AG04450 (cell line): ENCODE data around the gene MRPL12. TPM values are rescaled to one million over a fixed set of nuclear protein-coding genes. Genes with fewer than 3 reads are reported as not detected.

Source experiments
- CTCF ChIA-PET: fragments of 300-600, 350-600 bp; formaldehyde crosslinking; extraction: SDS; loops from one replicate; lab custom pipeline; 2022; ENCODE audit warnings: antibody characterized with exemption, inconsistent platforms; lab: Charles Lee
- POLR2A ChIA-PET: fragments of 350-600 bp; formaldehyde crosslinking; extraction: SDS; loops from one replicate; lab custom pipeline; 2021; ENCODE audit warnings: antibody characterized with exemption, inconsistent platforms; lab: Yijun Ruan, JAX
- DNase-seq: peaks from one replicate; pipeline ENCODE4 v3.0.0-alpha.2; 2011; ENCODE audit warnings: low read depth, low spot score
- H3K27ac ChIP-seq: one replicate; pipeline ENCODE4 v1.5.1; 2012; ENCODE audit warnings: low read depth, low read length, control low read depth
- H3K27me3 ChIP-seq: one replicate; pipeline ENCODE4 v1.6.0; 2012; ENCODE audit warnings: low read length; ENCODE audit not compliant: control insufficient read depth, insufficient read depth
- H3K4me3 ChIP-seq: 2 replicates; pipeline ENCODE4 v1.5.1; 2011; ENCODE audit warnings: mild to moderate bottlenecking, low read depth, low read length, control low read depth
- H3K9me3 ChIP-seq: 2 replicates; pipeline ENCODE4 v1.5.1; 2012; ENCODE audit warnings: low read length; ENCODE audit not compliant: control insufficient read depth, insufficient read depth
- CTCF ChIP-seq: IDR thresholded peaks from 2 replicates; pipeline ENCODE4 v1.5.1; 2011; ENCODE audit warnings: low read depth, low read length, control low read depth, inconsistent platforms
- polyA plus RNA-seq: library from polyadenylated mRNA; depleted of rRNA; stranded (reverse); fragments of >200 nt; gene quantifications from 2 replicates; pipeline ENCODE4 v1.2.3, GENCODE V29; 2011

MRPL12 gene
- polyA plus RNA-seq, 1 experiment, result 52.1 TPM

- no peaks in the 10 kb centered on the region; the same call in 1 of the 2 replicates for H3K9me3 ChIP-seq
- H3K27ac ChIP-seq, result no peak overlapping the region
- ChIA-PET POLR2A (no interaction called here), CTCF (no interaction called here)
- no peak for TF ChIP-seq CTCF
- no peak overlapping the region for H3K4me3 ChIP-seq
- no peak for DNase-seq
- no peaks in the 10 kb centered on the region for H3K27me3 ChIP-seq
These were observed 20.6 kb downstream of the MRPL12 start for GRCh38 chr17:81723651-81724209.

DNA sequence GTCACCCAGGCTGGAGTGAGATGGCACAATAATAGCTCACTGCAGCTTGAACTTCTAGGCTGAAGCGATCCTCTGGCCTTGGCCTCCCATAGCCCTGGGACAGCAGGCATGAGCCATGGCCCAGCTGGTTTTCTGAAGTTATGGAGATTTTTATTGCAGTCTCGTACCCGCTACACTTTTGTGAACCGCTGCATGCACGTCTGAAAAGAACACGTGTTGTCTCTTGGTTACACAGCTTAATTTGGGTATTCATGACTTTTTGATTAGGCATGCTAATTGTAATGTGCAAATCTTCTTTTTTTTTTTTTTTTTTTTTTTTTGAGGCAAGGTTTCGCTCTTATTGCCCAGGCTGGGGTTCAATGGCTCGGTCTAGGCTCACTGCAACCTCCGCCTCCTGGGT, 22.3 kb downstream of the MRPL12 start:
- CTCF ChIA-PET, result interaction anchor here (0.6 kb wide), 1 partner anchor 202 kb away, joined by 3 read pairs; the partner anchor contains the start of gene MAFG
- Histone ChIP-seq H3K9me3 (no peaks in the 10 kb centered on the region), H3K27ac (no peak overlapping the region), H3K4me3 (no peak overlapping the region), H3K27me3 (no peaks in the 10 kb centered on the region)
- no peak for TF ChIP-seq CTCF
- POLR2A ChIA-PET, result no interaction called here
- no peak for DNase-seq

DNA sequence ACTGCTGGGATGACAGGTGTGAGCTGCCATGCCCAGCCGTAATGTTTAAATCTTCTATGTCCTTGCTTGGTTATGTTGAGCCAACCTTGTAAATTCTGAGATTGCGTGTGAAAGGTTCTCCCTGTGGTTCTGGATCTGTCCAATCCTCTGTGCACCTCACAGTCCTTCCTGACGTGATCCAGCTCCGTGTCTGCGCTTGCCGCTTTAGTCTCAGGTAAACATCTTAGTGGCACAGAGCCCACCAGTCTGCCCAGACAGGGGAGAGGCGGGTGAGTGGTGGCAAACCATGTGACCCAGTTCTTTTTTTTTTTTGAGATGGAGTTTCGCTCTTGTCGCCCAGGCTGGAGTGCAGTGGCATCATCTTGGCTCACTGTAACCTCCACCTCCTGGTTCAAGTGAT, 22.8 kb downstream of the MRPL12 start:
- H3K4me3 ChIP-seq, result no peak overlapping the region
- TF ChIP-seq CTCF, result no peak
- POLR2A ChIA-PET, result no interaction called here
- CTCF ChIA-PET, result no interaction called here
- DNase-seq, result no peak
- H3K27ac ChIP-seq, result no peak overlapping the region
- no peaks in the 10 kb centered on the region for H3K9me3 ChIP-seq
- no peaks in the 10 kb centered on the region for H3K27me3 ChIP-seq

DNA sequence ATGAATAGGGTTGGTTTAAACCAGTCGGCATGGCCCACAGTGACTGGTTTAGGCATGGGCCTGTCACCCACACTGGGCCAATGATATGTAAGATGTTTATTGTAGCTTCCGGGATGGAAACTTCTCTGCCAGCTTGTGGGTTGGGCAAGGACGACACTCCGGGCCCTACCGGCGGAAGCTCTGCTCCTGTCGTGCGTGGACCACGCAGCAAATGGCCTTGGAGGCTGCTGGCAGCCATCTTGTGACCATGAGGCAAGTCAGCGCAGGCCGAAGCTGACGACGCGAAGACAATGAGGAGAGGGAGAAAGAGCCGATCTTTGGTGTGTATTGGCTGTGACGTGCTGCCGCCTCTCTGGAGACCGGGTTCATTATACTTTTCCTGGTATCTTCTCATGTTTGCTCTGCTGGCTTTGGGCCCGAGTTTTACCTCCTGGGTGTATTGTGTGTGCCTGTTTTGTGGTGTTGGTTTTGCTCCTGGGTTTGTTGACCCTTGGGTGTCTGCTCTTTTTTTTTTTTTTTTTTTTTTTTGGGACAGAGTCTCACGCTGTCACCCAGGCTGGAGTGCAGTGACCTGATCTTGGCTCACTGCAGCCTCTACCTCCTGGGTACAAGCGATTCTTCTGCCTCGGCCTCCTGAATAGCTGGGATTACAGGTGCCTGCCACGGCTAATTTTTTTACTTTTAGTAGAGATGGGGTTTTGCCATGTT, 24.3 kb downstream of the MRPL12 start:
- Histone ChIP-seq H3K27me3 (no peaks in the 10 kb centered on the region), H3K27ac (no peak overlapping the region), H3K4me3 (no peak overlapping the region), H3K9me3 (no peaks in the 10 kb centered on the region)
- no peak for DNase-seq
- POLR2A ChIA-PET, result interaction anchor here (1.0 kb wide), 1 partner anchor 90 kb away, joined by 3 read pairs; no protein-coding TSS in a partner anchor
- no peak for TF ChIP-seq CTCF
- CTCF ChIA-PET, result interaction anchor here (0.6 kb wide), 1 partner anchor 526 kb away, joined by 4 read pairs; no protein-coding TSS in a partner anchor
